SU-DHL-6 (cell line): ENCODE data around the gene LRRFIP1.
A peak's percentile ranks its signal among the peaks of the same experiment; 100 is the strongest.

Source experiments
- H2AFZ ChIP-seq: fragments of 200-600 bp; sonication (generic); 2 replicates; pipeline ENCODE4 v1.6.1; 2014; ENCODE audit warnings: low read depth, mild to moderate bottlenecking, moderate library complexity, mixed read lengths, antibody characterized with exemption, low read length; ENCODE audit not compliant: severe bottlenecking
- H3F3A ChIP-seq: fragments of 200-600 bp; shearing (Covaris generic); 2 replicates; pipeline ENCODE4 v1.6.0; 2016; ENCODE audit warnings: antibody characterized with exemption, mild to moderate bottlenecking; ENCODE audit not compliant: insufficient read depth
- H3K27ac ChIP-seq: fragments of 200-600 bp; sonication (generic); 2 replicates; pipeline ENCODE4 v1.5.1; 2016; ENCODE audit warnings: low read depth, mild to moderate bottlenecking, low read length, moderate library complexity, mixed read lengths
- H3K27me3 ChIP-seq: fragments of 200-600 bp; sonication (generic), shearing (Covaris generic); 2 replicates; pipeline ENCODE4 v1.6.0; 2014; ENCODE audit warnings: mild to moderate bottlenecking, low read length
- H3K36me3 ChIP-seq: fragments of 200-600 bp; sonication (generic); 2 replicates; pipeline ENCODE4 v1.6.1; 2014; ENCODE audit warnings: mild to moderate bottlenecking, low read length, mixed read lengths
- H3K4me2 ChIP-seq: fragments of 300-600, 200-600 bp; shearing (Covaris generic), sonication (generic); 2 replicates; pipeline ENCODE4 v1.6.0; 2014; ENCODE audit warnings: low read length, low read depth, mild to moderate bottlenecking; ENCODE audit not compliant: poor library complexity, severe bottlenecking
- H3K4me3 ChIP-seq: fragments of 200-600 bp; sonication (generic); 2 replicates; pipeline ENCODE4 v1.5.1; 2014; ENCODE audit warnings: antibody characterized with exemption, low read length, mild to moderate bottlenecking, mixed read lengths; ENCODE audit not compliant: insufficient read depth, poor library complexity, severe bottlenecking
- H3K79me2 ChIP-seq: fragments of 200-600 bp; sonication (generic); 2 replicates; pipeline ENCODE4 v1.6.1; 2014; ENCODE audit warnings: mild to moderate bottlenecking, low read length, moderate library complexity; ENCODE audit not compliant: insufficient read depth
- H3K9ac ChIP-seq: fragments of 200-600 bp; sonication (generic); 2 replicates; pipeline ENCODE4 v1.7.0; 2014; ENCODE audit warnings: mild to moderate bottlenecking, low read length
- H3K9me2 ChIP-seq: fragments of 200-600 bp; sonication (generic); replicated peaks from 2 replicates; pipeline ENCODE4 v1.6.1; 2014; ENCODE audit warnings: low read length; ENCODE audit not compliant: insufficient read depth
- H3K9me3 ChIP-seq: fragments of 200-600 bp; sonication (generic); 2 replicates; pipeline ENCODE4 v1.6.1; 2014; ENCODE audit warnings: low read length, mixed read lengths; ENCODE audit not compliant: insufficient read depth
- H4K20me1 ChIP-seq: fragments of 200-600 bp; sonication (generic); 2 replicates; pipeline ENCODE4 v1.6.1; 2014; ENCODE audit warnings: low read depth, mild to moderate bottlenecking, antibody characterized with exemption, low read length, moderate library complexity, mixed read lengths
- CTCF ChIP-seq: fragments of 200-600 bp; sonication (generic); IDR thresholded peaks from one replicate; pipeline ENCODE4 v1.5.1; 2017; ENCODE audit warnings: antibody characterized with exemption, mild to moderate bottlenecking, low read length, moderate library complexity; ENCODE audit not compliant: insufficient read depth, poor library complexity, severe bottlenecking
- EZH2phosphoT487 ChIP-seq: fragments of 200-600 bp; sonication (generic), shearing (Covaris generic); conservative IDR thresholded peaks from 2 replicates; pipeline ENCODE4 v1.6.1; 2018; ENCODE audit warnings: mild to moderate bottlenecking, antibody characterized with exemption, low read length, moderate library complexity, mixed read lengths

LRRFIP1 gene

GRCh38 chr2:237689336-237690131 is 62.1 kb downstream of the LRRFIP1 start:
- H3K4me3 ChIP-seq = no peak overlapping the region
- H3K27ac ChIP-seq = no peak overlapping the region
- no peaks in the 10 kb centered on the region for H3F3A ChIP-seq
- H3K4me2 ChIP-seq = no peak overlapping the region
- H3K9me3 ChIP-seq = no peaks in the 10 kb centered on the region
- TF ChIP-seq CTCF (no peak), EZH2phosphoT487 (no peak)
- no peaks in the 10 kb centered on the region for H3K9me2 ChIP-seq
- no peaks in the 10 kb centered on the region for H3K36me3 ChIP-seq
- peaks cover 20% of the 10 kb centered on the region for H3K79me2 ChIP-seq
- H3K27me3 ChIP-seq = no peaks in the 10 kb centered on the region
- H3K9ac ChIP-seq = no peak overlapping the region
- no peaks in the 10 kb centered on the region for H4K20me1 ChIP-seq
- no peak overlapping the region for H2AFZ ChIP-seq

- Histone ChIP-seq H3K36me3 (no peaks in the 10 kb centered on the region), H3K79me2 (peaks cover 28% of the 10 kb centered on the region), H3K27ac (no peak overlapping the region), H3K9ac (peak overlapping the region; percentile 71), H3K9me2 (no peaks in the 10 kb centered on the region), H3K9me3 (no peaks in the 10 kb centered on the region), H3K4me3 (peak overlapping the region; percentile 82), H3K4me2 (peak overlapping the region; percentile 66), H4K20me1 (no peaks in the 10 kb centered on the region), H2AFZ (peak overlapping the region; percentile 97), H3K27me3 (no peaks in the 10 kb centered on the region), H3F3A (peaks cover 8% of the 10 kb centered on the region; the same call in 1 of the 2 replicates)
- TF ChIP-seq CTCF (no peak), EZH2phosphoT487 (no peak)
These were observed 63.9 kb downstream of the LRRFIP1 start for GRCh38 chr2:237691029-237691907.

GRCh38 chr2:237691908-237692600 is 64.7 kb downstream of the LRRFIP1 start:
- no peaks in the 10 kb centered on the region for H4K20me1 ChIP-seq

More at GRCh38 chr2:237691908-237692600, 64.7 kb downstream of the LRRFIP1 start:
- Histone ChIP-seq H3K79me2 (peaks cover 28% of the 10 kb centered on the region), H3K27me3 (no peaks in the 10 kb centered on the region), H3K4me3 (peak overlapping the region; percentile 82), H3K9ac (peak overlapping the region; percentile 81), H3K36me3 (no peaks in the 10 kb centered on the region), H2AFZ (peak overlapping the region; percentile 97), H3K9me3 (no peaks in the 10 kb centered on the region), H3K9me2 (no peaks in the 10 kb centered on the region), H3K4me2 (peak overlapping the region; percentile 94), H3F3A (peaks cover 9% of the 10 kb centered on the region; the same call in 1 of the 2 replicates), H3K27ac (peak overlapping the region; percentile 54)
- TF ChIP-seq CTCF = no peak
- no peak for TF ChIP-seq EZH2phosphoT487
